Hematopoietic multipotent progenitor cell treated with erythropoietin and hydrocortisone succinate and interleukin-3 and kit ligand, for 17 days (in vitro differentiated cells): ENCODE measurements around the gene BRD1.

ENCODE experiments used
- DNase-seq: peaks from one replicate; pipeline ENCODE4 v3.0.0-alpha.2; 2015; ENCODE audit warnings: low spot score

The BRD1 gene

GRCh38 chr22:49727191-49727880 lies 100.3 kb downstream of the BRD1 start:
- no peak for DNase-seq

GRCh38 chr22:49726701-49727101 lies 101.0 kb downstream of the BRD1 start:
- no peak for DNase-seq

- no peak for DNase-seq
These were observed 101.5 kb downstream of the BRD1 start for GRCh38 chr22:49726022-49726681.

GRCh38 chr22:49725516-49725915 lies 102.2 kb downstream of the BRD1 start:
- no peak for DNase-seq

GRCh38 chr22:49724893-49725489 lies 102.7 kb downstream of the BRD1 start:
- no peak for DNase-seq

- DNase-seq, result no peak
These were observed 103.4 kb downstream of the BRD1 start for GRCh38 chr22:49724030-49724892.

- DNase-seq, result no peak
These were observed 104.1 kb downstream of the BRD1 start for GRCh38 chr22:49723478-49724029.
